Tongue (tissue), 2 donors: Measurements from ENCODE around the gene GRIN2B. TPM values are rescaled to one million over a fixed set of nuclear protein-coding genes. Genes with fewer than 3 reads are reported as not detected.

Experiments used
- DNase-seq: peaks from one replicate; pipeline ENCODE4 v3.0.0-alpha.2; 2015
- total RNA-seq: library from RNA; depleted of rRNA; stranded (reverse); fragments of >200 nt; gene quantifications from one replicate; pipeline ENCODE4 v1.2.3, GENCODE V29; 2014

Gene GRIN2B
- 0.31 TPM for total RNA-seq

GRCh38 chr12:13981296-13981962, at the start of gene GRIN2B:
TSS of gene GRIN2B (minus strand) at chr12:13981602. CDS start at chr12:13866208, 115,394 bp downstream.
- peak; percentile 18 for DNase-seq

DNA sequence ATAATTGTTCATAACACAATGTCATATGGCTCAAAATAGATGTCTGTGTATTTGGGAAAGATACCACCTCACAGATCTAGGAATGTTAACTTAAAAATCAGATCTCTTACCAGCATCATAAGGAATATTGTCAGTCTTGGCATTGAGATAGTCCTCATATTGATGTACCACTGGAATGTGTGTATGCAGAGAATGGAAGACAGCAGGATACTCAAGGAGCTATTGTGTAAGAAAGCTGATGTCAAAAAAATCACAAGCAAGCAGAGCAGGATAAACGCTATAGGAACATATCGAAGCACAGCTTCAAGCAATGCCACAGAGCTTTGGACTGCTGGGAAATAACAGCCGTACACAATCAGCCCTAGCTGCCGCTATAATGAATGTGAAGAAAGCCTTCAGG, 45.1 kb upstream of the GRIN2B start:
- no peak for DNase-seq

GRCh38 chr12:14024591-14024990, 43.2 kb upstream of the GRIN2B start:
- no peak for DNase-seq

DNA sequence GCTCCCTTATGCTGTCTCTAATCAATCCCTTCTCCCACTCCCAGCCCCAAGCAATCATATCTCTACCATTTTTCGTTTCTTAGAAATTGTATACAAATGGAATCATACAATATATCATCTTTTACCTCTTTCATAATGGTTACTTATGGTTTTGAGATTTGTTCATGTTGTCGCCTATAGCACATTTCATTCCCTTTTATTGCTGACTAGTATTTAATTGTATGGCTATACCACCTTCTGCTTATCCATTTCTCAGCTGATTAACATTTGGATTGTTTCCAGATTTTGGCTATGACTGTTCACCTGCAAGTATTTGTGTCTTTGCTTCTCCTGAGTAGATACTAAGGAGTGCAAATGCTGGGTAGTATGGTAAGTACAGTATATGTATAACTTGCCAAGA, 36.7 kb upstream of the GRIN2B start:
- no peak for DNase-seq

DNA sequence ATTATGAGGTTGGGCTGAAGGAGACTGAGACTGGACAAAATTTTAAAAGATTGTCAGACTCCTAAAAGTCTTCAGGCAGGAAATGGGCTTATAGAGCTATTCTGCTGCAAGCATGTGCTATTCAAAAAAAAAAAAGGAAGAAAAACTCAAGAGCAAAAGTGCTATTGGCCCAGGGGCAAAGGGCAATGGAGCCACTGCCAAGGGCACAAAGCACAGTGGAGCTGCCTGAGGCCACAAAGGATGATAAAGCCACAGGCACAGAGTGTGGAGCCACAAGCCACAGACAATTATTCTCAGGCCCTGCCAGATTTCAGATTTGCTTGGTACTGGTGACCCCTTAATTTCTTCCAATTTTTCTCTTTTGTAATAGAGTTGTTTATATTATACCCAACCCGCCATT, 29.6 kb upstream of the GRIN2B start:
- no peak for DNase-seq

- no peak for DNase-seq
Observed at GRCh38 chr12:14007639-14008038, 26.2 kb upstream of the GRIN2B start.

- DNase-seq, result no peak
Observed at GRCh38 chr12:13992585-13992984, 11.2 kb upstream of the GRIN2B start.

DNA sequence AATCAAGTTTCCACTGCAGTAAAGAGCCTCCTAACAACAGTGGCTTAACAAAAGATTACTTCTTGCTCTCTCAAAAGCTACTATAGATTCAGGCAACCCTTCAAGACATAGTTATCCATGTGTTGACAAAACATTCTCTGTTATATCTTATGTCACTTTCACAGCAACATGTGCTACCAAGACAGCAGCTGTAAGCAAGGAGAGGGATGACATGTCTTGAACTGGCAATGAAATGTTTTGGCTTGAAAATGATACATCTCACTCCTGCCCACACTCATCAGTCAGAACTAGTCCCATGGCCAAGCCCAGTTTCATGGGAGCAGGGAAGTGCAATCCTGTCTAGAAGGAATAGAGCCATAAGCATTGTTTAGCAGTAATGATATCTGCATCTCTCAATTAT, 10.7 kb upstream of the GRIN2B start:
- DNase-seq, result peak; percentile 35

GRCh38 chr12:13986031-13986430, 4.6 kb upstream of the GRIN2B start:
- DNase-seq, result no peak

GRCh38 chr12:13981990-13982389, 588 bp upstream of the GRIN2B start:
- DNase-seq, result peak; percentile 38

DNA sequence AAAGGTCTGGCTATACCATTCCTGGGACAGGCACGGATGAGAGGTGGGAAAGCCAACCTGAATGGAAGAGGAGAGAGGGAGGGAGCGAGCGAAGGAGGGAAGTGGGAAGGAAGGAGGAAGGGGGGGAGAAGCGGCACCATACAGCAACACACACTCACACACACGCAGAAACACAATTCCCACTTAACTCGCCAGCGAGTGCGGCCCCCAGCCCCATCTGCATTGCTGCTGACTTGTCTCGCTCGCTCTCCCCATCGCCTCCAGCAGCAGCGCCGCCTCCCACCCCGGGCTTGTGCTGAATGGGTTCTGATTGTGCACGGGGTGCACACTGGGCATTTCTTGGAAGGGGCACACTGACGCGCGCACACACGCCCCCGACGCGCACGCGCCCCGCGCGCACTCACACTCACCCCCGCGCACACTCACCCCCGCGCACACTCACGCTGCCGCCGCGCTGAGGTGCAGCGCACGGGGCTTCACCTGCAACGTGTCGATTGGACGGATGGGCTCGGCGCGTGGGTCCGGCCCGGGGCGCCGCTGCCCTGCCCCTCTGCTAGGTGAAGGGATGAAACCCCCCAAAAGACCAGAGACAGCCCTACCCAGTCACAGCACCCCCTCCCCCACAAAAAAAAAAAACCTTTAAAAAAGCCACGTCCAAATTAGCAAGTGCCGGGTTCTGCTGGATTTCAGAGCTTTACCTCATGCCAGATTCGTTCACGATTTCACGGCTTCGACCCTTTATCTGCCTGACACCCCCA, 685 bp downstream of the GRIN2B start:
- peak; percentile 37 for DNase-seq

DNA sequence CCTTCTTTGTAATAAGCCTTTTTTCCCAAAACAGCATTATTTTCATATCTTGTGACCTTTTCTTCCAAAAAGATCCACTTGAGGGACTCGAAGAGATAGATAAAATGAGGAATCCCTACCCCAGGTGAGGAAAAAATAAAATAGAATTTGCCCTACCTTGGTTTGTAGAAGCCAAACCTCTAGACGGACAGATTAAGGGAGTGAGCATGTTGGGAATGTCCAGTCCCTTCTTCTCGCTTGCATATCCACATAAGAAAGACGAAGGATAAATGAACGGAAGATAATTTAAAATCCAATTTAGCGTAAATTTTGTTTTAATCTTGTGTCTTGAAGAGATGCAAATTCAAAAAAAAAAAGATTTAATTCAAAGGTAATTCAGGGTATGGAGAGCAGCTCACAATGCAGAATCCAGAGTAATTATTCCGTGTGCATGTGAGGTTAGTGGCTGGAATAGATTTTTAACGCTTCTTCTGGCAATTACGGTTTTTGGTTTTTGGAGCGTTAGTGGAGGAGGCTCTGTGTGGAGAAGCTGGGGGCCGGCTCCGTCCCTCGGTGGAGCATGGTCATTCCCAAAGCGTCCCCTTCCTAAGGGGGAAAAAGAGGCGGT, 1.5 kb downstream of the GRIN2B start:
- DNase-seq, result no peak

DNA sequence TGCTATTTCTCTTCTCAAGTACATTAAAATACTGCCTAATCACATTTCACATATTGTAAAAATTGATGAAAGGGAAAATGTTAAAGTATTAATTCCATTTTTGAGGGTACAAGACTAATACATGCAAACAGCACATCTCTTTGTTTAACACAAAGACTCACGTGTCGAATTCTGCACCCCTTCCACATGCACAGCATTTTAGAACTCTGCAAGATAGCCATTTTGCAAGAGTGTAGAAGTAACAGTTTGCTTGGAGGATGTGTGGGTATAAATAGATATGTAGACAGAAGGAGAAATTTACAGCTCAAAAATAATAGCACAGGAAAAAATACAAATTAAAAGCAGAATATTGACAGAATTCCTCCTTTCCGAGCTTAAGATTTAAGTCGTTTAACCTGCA, 2.5 kb downstream of the GRIN2B start:
- no peak for DNase-seq

- no peak for DNase-seq
Observed at GRCh38 chr12:13976880-13977279, 4.5 kb downstream of the GRIN2B start.

DNA sequence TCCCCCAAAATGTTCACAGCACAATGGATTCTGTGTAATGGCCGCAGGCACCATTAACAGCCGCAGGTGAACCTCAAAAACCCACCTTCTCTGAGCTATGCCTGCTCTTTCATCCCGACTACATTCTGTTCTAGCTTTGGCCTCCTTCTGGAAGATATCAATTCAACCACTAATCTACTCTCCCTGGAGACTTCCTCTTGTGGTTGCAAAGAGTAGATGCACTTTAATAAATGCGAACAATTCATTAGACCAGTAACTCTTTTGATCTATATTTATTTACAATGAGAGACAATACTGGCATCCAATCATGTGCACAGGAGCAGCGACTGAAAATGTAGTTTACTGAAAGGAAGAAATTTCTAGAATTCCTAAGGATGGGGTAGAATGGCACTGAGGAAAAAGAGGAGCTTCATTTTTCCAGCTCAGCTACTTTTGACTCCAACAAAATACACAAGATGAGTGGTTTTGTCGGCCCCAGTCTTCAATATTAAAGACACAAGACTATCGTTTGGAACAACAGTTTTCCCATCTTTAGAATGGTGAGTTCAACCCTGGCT, 5.3 kb downstream of the GRIN2B start:
- no peak for DNase-seq

DNA sequence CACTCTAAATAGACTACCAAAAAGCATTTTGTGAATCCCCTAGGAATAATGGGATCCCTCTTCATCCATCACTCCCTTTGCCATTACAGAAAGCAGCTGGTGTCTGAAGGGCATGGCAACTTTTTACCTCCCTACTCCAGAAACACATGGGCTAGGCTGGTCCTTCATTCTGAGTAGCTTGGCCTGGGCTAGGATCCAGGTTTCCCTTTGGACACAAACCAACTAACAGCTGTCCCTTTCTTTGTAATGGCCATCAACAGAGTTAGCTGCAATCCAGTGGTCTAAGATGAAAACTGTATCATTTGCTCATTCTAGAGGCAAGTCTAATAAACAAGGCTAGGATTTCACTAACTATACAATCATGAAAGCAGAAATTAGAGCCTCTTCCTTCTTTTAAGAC, 7.4 kb downstream of the GRIN2B start:
- DNase-seq, result peak; percentile 94

DNA sequence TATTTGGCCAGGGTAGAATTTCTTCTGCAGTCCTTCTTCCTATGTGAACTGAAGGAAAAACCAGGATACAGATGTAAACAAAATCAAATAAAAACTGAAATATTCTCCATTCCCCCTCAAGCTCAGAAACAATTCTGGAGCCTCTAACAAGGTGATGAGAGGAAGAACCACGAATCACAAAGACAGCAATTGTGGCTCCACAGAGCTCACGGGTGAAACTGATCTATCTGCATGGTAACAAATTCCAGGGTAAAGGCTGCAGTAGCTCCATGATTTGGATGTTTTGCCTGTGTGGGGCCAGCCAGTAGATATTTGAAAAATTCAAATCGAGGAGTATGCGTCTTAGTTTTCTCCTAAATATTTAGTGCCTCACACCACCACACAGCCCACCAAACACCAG, 10.6 kb downstream of the GRIN2B start:
- no peak for DNase-seq

- no peak for DNase-seq
Observed at GRCh38 chr12:13968281-13968680, 13.1 kb downstream of the GRIN2B start.

GRCh38 chr12:13964666-13965065, 16.7 kb downstream of the GRIN2B start:
- no peak for DNase-seq

GRCh38 chr12:13962699-13963098, 18.7 kb downstream of the GRIN2B start:
- no peak for DNase-seq

DNA sequence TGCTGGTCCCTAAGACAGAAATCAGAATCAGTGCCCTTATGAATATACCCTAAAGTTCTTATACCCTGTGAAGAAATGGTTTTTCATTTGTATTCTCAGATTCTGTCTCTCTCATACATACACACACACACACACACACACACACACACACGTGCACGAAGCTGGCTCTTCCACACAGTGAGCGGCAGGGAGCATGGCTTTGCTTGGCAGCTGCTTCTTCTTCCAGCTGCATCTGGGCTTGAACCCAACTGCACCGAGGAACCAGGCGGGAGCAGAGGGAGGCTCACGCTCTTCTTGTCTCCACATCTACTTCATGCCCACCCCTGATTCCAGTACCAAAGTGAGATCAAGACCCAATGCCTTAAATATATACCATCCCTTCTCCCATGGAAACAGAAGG, 19.4 kb downstream of the GRIN2B start:
- DNase-seq, result peak; percentile 70

GRCh38 chr12:13959131-13959723, 22.2 kb downstream of the GRIN2B start:
- no peak for DNase-seq

- no peak for DNase-seq
Observed at GRCh38 chr12:13957576-13957975, 23.8 kb downstream of the GRIN2B start.
